CD4-positive, alpha-beta memory T cell (primary cell): Measurements from ENCODE around the gene FHIT. TPM values are rescaled to one million over a fixed set of nuclear protein-coding genes. Genes with fewer than 3 reads are reported as not detected.

Experiments
- CTCF ChIA-PET: fragments of 350-600 bp; sonication (Branson Sonifier 250); formaldehyde crosslinking; loops from one replicate; lab custom pipeline; 2021; ENCODE audit warnings: inconsistent platforms; ENCODE audit not compliant: partially characterized antibody; lab: Charles Lee
- POLR2A ChIA-PET: fragments of 350-600 bp; sonication (Branson Sonifier 250); formaldehyde crosslinking; loops from one replicate; lab custom pipeline; 2021; ENCODE audit not compliant: partially characterized antibody; lab: Charles Lee
- DNase-seq, 5 donors: peaks; one replicate each; pipeline versions ENCODE4 v3.0.0 to v3.0.0-alpha.2; 2020 to 2022; ENCODE audit warnings: mixed read lengths in 1 of 5
- H3K27ac ChIP-seq: one replicate; pipeline ENCODE4 v1.7.0; 2013; ENCODE audit warnings: low read depth, low read length
- H3K27me3 ChIP-seq: 2 replicates; pipeline ENCODE4 v1.7.0; 2013; ENCODE audit warnings: mild to moderate bottlenecking, low read length, moderate library complexity; ENCODE audit not compliant: insufficient read depth
- H3K36me3 ChIP-seq: 2 replicates; pipeline ENCODE4 v1.7.0; 2013; ENCODE audit warnings: mild to moderate bottlenecking, low read length, moderate library complexity; ENCODE audit not compliant: insufficient read depth
- H3K4me1 ChIP-seq: 2 replicates; pipeline ENCODE4 v1.7.0; 2013; ENCODE audit warnings: mild to moderate bottlenecking, low read length, moderate library complexity; ENCODE audit not compliant: insufficient read depth
- H3K4me3 ChIP-seq, 2 donors: one replicate each; pipeline ENCODE4 v1.7.0; 2013; ENCODE audit warnings: low read length in 2 of 2, mild to moderate bottlenecking in 1 of 2
- H3K9me3 ChIP-seq, 2 donors: one replicate each; pipeline ENCODE4 v1.7.0; 2013; ENCODE audit warnings: low read length in 2 of 2, control low read depth in 1 of 2; ENCODE audit not compliant: control insufficient read depth in 1 of 2
- H3K27ac Mint-ChIP-seq, 7 donors: one replicate each; pipeline ENCODE4 v1.8.0; 2020 to 2021; ENCODE audit warnings: mixed read lengths in 7 of 7, mild to moderate bottlenecking in 6 of 7, inconsistent platforms in 3 of 7, moderate library complexity in 3 of 7
- H3K27me3 Mint-ChIP-seq, 2 donors: one replicate each; pipeline ENCODE4 v1.8.0; 2020 to 2021; ENCODE audit warnings: mixed read lengths in 2 of 2
- H3K36me3 Mint-ChIP-seq, 2 donors: one replicate each; pipeline ENCODE4 v1.8.0; 2020 to 2021; ENCODE audit warnings: mixed read lengths in 2 of 2, inconsistent platforms in 1 of 2, mild to moderate bottlenecking in 1 of 2
- H3K4me1 Mint-ChIP-seq, 4 donors: one replicate each; pipeline ENCODE4 v1.8.0; 2020 to 2021; ENCODE audit warnings: mixed read lengths in 4 of 4, mild to moderate bottlenecking in 1 of 4
- H3K4me3 Mint-ChIP-seq, 8 donors: one replicate each; pipeline ENCODE4 v1.8.0; 2020 to 2021; ENCODE audit warnings: mixed read lengths in 8 of 8, mild to moderate bottlenecking in 7 of 8, moderate library complexity in 6 of 8, inconsistent platforms in 3 of 8
- H3K9me3 Mint-ChIP-seq, 8 donors: one replicate each; pipeline ENCODE4 v1.8.0; 2020 to 2021; ENCODE audit warnings: mixed read lengths in 8 of 8, mild to moderate bottlenecking in 5 of 8, inconsistent platforms in 3 of 8, moderate library complexity in 1 of 8
- intact Hi-C: fragments of 100-400 bp; cut with micrococcal nuclease; formaldehyde crosslinking; loops from one replicate; pipeline ENCODE4 v1.15.1; 2023
- polyA plus RNA-seq, 2 donors: library from polyadenylated mRNA; unstranded; fragments of 300-500 nt; fragmentation: Illumina TruSeq; gene quantifications; one replicate each; pipeline ENCODE4 v1.2.3, GENCODE V29; 2021
- total RNA-seq, 2 experiments: library from RNA; stranded (reverse); gene quantifications; one replicate each; pipeline ENCODE4 v1.2.3, GENCODE V29; 2021

The FHIT gene
- total and polyA plus RNA-seq, 4 experiments from 2014 or later = 8.5 to 58.7 (median 33.2) TPM

DNA sequence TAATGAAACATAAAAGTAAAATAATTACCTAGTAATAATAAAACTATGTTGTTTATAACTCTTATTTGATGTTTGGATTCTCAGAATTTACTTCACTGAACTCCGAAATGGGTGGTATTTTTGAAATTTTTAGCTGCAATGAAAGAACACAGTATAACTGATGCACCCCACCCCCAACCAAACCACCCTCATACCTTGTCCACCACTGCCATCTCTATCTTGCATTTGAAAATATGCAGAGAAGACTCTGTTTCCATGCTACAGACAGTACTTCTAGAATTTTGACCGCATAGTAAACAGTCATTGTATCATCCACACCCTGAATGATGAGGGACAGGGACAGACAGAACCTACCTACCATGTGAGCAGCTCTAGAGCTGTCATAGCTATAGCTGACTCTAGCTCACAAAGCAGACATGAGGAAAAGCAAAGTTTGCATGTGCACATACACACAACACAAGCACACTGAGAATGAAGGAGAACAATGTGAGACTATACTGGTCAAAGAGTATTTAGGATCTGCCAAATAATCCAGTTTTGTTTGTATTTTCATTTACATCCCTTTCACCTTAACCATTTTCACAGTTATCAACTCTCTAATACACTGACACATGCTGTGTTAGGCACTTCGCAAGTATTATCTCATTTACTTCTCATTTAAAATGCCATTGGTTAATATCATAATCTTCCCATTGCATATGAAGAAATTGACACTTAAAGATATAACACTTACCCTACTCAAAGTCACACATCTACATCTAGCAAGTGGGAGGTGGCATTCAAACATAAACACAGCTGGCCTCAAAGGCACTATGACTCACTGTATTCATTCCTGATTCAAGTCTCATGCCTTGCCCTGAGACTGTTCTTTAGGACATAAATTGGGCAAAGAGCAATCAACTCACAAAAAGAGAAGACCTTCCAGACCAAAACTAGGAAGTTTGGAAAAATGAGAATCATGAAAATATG, 1186.8 kb downstream of the FHIT start:
- CTCF ChIA-PET = interaction anchor here (1.0 to 1.6 kb wide), 3 partner anchors 9 to 15 kb away, joined by 3 to 5 read pairs (median 3); no protein-coding TSS in a partner anchor
- Histone ChIP-seq H3K27ac (no peak overlapping the region), H3K4me1 (peaks cover 55% of the 10 kb centered on the region), H3K4me3 (no peak overlapping the region), H3K27me3 (no peaks in the 10 kb centered on the region), H3K36me3 (no peaks in the 10 kb centered on the region), H3K9me3 (no peaks in the 10 kb centered on the region)
- intact Hi-C loops = loop anchor here (1.0 to 2.0 kb wide), 3 partner anchors 9 to 16 kb away; no protein-coding TSS in a partner anchor
- POLR2A ChIA-PET = interaction anchor here (0.7 to 3.0 kb wide), 9 partner anchors 9 to 54 kb away, joined by 3 to 14 read pairs (median 4); no protein-coding TSS in a partner anchor
- DNase-seq = no peak
- no peaks in the 10 kb centered on the region for H3K27me3 Mint-ChIP-seq
- H3K4me3 Mint-ChIP-seq = peak overlapping the region in 3 of 8 donors; percentile 64 to 72 (median 70)
- peaks cover 2 to 14% of the 10 kb centered on the region in 2 donors for H3K36me3 Mint-ChIP-seq
- H3K9me3 Mint-ChIP-seq = no peaks in the 10 kb centered on the region
- peaks cover 33 to 60% (median 50%) of the 10 kb centered on the region in 4 donors for H3K4me1 Mint-ChIP-seq
- peak overlapping the region in 6 of 7 donors; percentile 11 to 91 (median 72) for H3K27ac Mint-ChIP-seq

DNA sequence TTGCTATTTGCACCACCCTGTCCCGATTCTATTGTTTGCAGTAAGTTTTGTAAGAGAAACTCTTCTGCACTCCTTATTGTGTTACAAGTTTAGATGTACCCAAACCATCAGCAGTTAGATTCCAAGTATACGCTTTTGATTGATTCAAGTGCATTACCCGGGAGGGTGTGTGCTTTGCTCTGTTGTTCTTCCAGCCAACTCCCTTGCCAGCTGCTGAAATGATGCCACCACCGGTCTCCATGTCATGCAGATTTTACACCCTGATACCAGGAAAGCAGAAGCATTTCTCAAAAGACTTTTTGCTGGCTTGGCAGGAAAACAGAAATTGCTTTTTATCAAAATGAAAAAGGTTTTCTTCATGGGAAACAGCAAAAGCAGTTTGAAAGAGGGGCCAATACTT, 1194.8 kb downstream of the FHIT start:
- Mint-ChIP-seq H3K36me3 (peaks cover 10 to 15% of the 10 kb centered on the region in 2 donors), H3K27me3 (no peaks in the 10 kb centered on the region), H3K9me3 (peaks cover 0 to 9% (median 0%) of the 10 kb centered on the region in 8 donors), H3K27ac (peak overlapping the region; percentile 12 to 85 (median 56)), H3K4me1 (peaks cover 33 to 65% (median 49%) of the 10 kb centered on the region in 4 donors), H3K4me3 (peak overlapping the region in 6 of 8 donors; percentile 7 to 56 (median 39))
- ChIA-PET POLR2A (interaction anchor here (1.0 to 3.9 kb wide), 7 partner anchors 8 to 45 kb away, joined by 3 to 24 read pairs (median 7); no protein-coding TSS in a partner anchor), CTCF (interaction anchor here (0.9 to 1.5 kb wide), 3 partner anchors 8 to 46 kb away, joined by 3 read pairs; no protein-coding TSS in a partner anchor)
- Histone ChIP-seq H3K27ac (no peak overlapping the region), H3K36me3 (no peaks in the 10 kb centered on the region), H3K4me3 (no peak overlapping the region), H3K9me3 (no peaks in the 10 kb centered on the region), H3K4me1 (peaks cover 58% of the 10 kb centered on the region), H3K27me3 (no peaks in the 10 kb centered on the region)
- DNase-seq = peak in 2 of 5 donors; percentile 12 to 15
- intact Hi-C loops = no loop called here

DNA sequence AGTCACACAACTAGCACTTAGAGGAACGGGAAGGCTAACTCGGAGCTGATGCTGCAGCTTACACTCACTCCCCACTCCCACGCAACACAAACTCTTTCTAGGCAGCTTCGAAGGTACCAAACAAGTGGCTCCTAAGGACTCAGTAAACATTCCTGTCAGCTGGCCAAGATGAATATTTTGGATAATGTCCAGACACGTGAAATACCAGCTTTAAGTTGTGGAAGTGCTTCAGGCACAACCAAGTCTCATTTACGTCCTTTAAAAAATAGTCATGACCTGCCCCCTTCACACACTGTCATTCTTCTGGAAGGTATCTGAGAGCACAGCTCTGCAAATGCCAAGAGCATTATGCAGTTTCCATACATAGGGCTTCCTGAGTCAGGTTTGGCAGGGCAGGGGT, 1195.5 kb downstream of the FHIT start:
- H3K4me3 ChIP-seq = no peak overlapping the region
- no peak for DNase-seq
- peaks cover 58% of the 10 kb centered on the region for H3K4me1 ChIP-seq
- no peaks in the 10 kb centered on the region for H3K27me3 Mint-ChIP-seq
- H3K36me3 ChIP-seq = no peaks in the 10 kb centered on the region
- ChIA-PET CTCF (interaction anchor here (0.9 to 1.5 kb wide), 4 partner anchors 9 to 45 kb away, joined by 3 read pairs; no protein-coding TSS in a partner anchor), POLR2A (interaction anchor here (0.6 to 3.9 kb wide), 9 partner anchors 7 to 45 kb away, joined by 3 to 24 read pairs (median 5); no protein-coding TSS in a partner anchor)
- H3K36me3 Mint-ChIP-seq = peaks cover 10 to 15% of the 10 kb centered on the region in 2 donors
- no peaks in the 10 kb centered on the region for H3K9me3 ChIP-seq
- peaks cover 0 to 9% (median under 1%) of the 10 kb centered on the region in 8 donors for H3K9me3 Mint-ChIP-seq
- intact Hi-C loops = no loop called here
- peak overlapping the region in 4 of 8 donors; percentile 29 to 56 (median 55) for H3K4me3 Mint-ChIP-seq
- H3K27ac Mint-ChIP-seq = peak overlapping the region; percentile 12 to 85 (median 53)
- H3K27me3 ChIP-seq = no peaks in the 10 kb centered on the region
- no peak overlapping the region for H3K27ac ChIP-seq
- H3K4me1 Mint-ChIP-seq = peaks cover 30 to 64% (median 46%) of the 10 kb centered on the region in 4 donors

DNA sequence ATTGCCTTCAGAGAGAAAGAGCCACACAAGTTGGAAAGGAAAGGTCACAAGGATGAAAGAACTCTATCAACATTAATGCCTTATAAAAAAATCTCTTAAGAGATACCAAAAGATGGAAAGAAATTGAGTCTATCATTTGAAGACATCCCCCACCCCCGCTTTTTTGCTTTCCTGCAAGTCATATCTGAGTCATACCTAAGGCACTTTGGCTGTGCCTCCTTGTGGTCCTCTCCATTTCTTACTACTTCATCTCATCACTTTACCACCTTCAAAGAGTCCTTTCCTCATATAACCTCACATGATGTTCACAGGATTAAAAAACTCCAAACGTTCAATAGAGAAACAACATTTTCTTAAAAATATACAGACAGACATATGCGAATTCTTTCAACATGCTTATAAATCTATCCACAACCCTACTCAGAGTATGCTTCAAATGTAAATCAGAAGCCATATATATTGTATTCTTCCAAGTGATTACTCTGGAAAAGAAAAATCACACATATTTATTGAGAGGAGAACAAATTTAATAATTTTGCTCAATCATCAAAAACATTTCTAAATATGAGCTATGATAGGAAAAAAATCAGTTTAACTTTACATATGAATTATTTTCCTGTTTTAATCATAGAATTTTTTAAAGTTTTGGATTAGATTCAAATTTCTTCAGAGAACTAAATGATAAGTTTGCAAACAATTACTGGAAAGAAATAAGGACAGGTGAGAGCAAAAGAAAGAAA, 1197.6 kb downstream of the FHIT start:
- Histone ChIP-seq H3K36me3 (no peaks in the 10 kb centered on the region), H3K27me3 (no peaks in the 10 kb centered on the region), H3K4me3 (no peak overlapping the region), H3K27ac (no peak overlapping the region), H3K4me1 (peaks cover 64% of the 10 kb centered on the region), H3K9me3 (no peaks in the 10 kb centered on the region)
- Mint-ChIP-seq H3K36me3 (peaks cover 9 to 13% of the 10 kb centered on the region in 2 donors), H3K9me3 (peaks cover 0 to 9% (median under 1%) of the 10 kb centered on the region in 8 donors), H3K27me3 (no peaks in the 10 kb centered on the region), H3K27ac (peak overlapping the region in 6 of 7 donors; percentile 10 to 81 (median 18)), H3K4me1 (peaks cover 35 to 63% (median 50%) of the 10 kb centered on the region in 4 donors), H3K4me3 (peak overlapping the region in 5 of 8 donors; percentile 10 to 60 (median 55))
- ChIA-PET POLR2A (interaction anchor here (1.3 to 3.9 kb wide), 2 partner anchors 36 to 43 kb away, joined by 5 to 24 read pairs; no protein-coding TSS in a partner anchor), CTCF (no interaction called here)
- DNase-seq = peak in 1 of 5 donors; percentile 64
- intact Hi-C loops = loop anchor here (2.0 kb wide), 1 partner anchor 19 kb away; no protein-coding TSS in a partner anchor

DNA sequence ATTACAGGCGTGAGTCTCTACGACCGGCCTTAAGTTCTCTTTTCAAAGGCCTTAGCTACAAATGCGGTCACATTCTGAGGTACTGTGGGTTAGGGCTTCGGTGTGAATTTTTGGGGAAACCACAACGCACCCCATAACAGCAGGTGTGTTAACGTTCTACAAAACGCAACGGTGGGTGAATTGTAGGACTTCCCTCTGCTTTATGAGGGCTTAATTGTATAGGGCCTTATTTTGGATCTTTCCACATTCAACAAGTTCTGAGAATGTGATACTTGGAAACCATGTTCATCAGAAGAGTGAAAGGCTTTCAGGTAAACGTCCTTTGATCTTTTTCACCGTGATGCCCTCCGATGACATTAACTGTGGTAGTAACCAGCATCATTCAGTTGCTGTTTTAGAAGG, 1202.8 kb downstream of the FHIT start:
- peak overlapping the region; percentile 67 to 87 (median 77) for H3K4me3 Mint-ChIP-seq
- POLR2A ChIA-PET = interaction anchor here (0.8 to 2.3 kb wide), 7 partner anchors 9 to 38 kb away, joined by 3 to 11 read pairs (median 5); no protein-coding TSS in a partner anchor
- H3K27ac ChIP-seq = peak overlapping the region; percentile 36
- peaks cover 2 to 17% (median 11%) of the 10 kb centered on the region in 8 donors for H3K9me3 Mint-ChIP-seq
- H3K4me1 ChIP-seq = peaks cover 67% of the 10 kb centered on the region
- no peaks in the 10 kb centered on the region for H3K36me3 ChIP-seq
- peak overlapping the region; percentile 93 to 97 (median 94) for H3K27ac Mint-ChIP-seq
- no peaks in the 10 kb centered on the region for H3K27me3 ChIP-seq
- H3K36me3 Mint-ChIP-seq = peaks cover 8 to 14% of the 10 kb centered on the region in 2 donors
- intact Hi-C loops = loop anchor here (1.0 to 2.0 kb wide), 2 partner anchors 16 to 37 kb away; no protein-coding TSS in a partner anchor
- no peaks in the 10 kb centered on the region for H3K27me3 Mint-ChIP-seq
- CTCF ChIA-PET = interaction anchor here (1.1 to 2.2 kb wide), 3 partner anchors 9 to 31 kb away, joined by 3 to 5 read pairs (median 4); no protein-coding TSS in a partner anchor
- H3K9me3 ChIP-seq = no peaks in the 10 kb centered on the region
- H3K4me3 ChIP-seq = peak overlapping the region in 1 of 2 donors; percentile 4
- DNase-seq = peak; percentile 54 to 73 (median 69)
- H3K4me1 Mint-ChIP-seq = peaks cover 33 to 68% (median 48%) of the 10 kb centered on the region in 4 donors
